ENCODE results near the gene SIGLEC5.

GRCh38 chr19:51589511-51589910 lies 40.7 kb downstream of the SIGLEC5 start:
- TF ChIP-seq ZNF143 (CRISPR knock-in tag; IDR thresholded peaks at IDR 0.05) = no peak
- TF ChIP-seq SETDB1 (CRISPR knock-in tag; IDR thresholded peaks at IDR 0.05; ENCODE audit: borderline replicate concordance) = no peak
- TF ChIP-seq RAD21 (CRISPR knock-in tag; IDR thresholded peaks at IDR 0.05) = no peak
- TF ChIP-seq CTCF (CRISPR knock-in tag; IDR thresholded peaks at IDR 0.05) = no peak
- no peak for TF ChIP-seq SRSF9 (IDR thresholded peaks at IDR 0.05; ENCODE audit: borderline replicate concordance, insufficient read depth, low read depth, low read length, poor library complexity, severe bottlenecking)
- TF ChIP-seq SRF (IDR thresholded peaks at IDR 0.05; ENCODE audit: low read depth, low read length) = no peak
- TF ChIP-seq ATF5 (CRISPR knock-in tag; IDR thresholded peaks at IDR 0.05; ENCODE audit: low read depth) = no peak
